Measurements from ENCODE around the gene LIME1. TPM values are rescaled to one million over a fixed set of nuclear protein-coding genes. Genes with fewer than 3 reads are reported as not detected.

The LIME1 gene
- total and polyA plus RNA-seq, 5 donors, result 2.1 to 2.9 (median 2.7) TPM

GRCh38 chr20:63756648-63756991 is 20.2 kb downstream of the LIME1 start:
- Histone ChIP-seq H3K27me3 (ENCODE audit: control insufficient read depth, insufficient read depth) (no peaks in the 10 kb centered on the region), H3K4me1 (ENCODE audit: control insufficient read depth, insufficient read depth, low read length) (no peaks in the 10 kb centered on the region), H3K4me3 (ENCODE audit: low read length) (no peak overlapping the region), H3K27ac (ENCODE audit: low read length) (no peak overlapping the region), H3K9me3 (ENCODE audit: control insufficient read depth, low read length) (no peaks in the 10 kb centered on the region)
- 71% methylated on average over 8 of the region's 8 CpGs for WGBS
- intact Hi-C loops (cut with DNase I), result loop anchor here in 1 of 4 donors (10.0 kb wide), 1 partner anchor 212 kb away; the partner anchor contains the start of gene SRMS
- DNase-seq (peak in 2 of 3 donors; percentile 5 to 6), ATAC-seq (no peak)

GRCh38 chr20:63758152-63758551 is 21.7 kb downstream of the LIME1 start:
- ATAC-seq (no peak), DNase-seq (peak in 2 of 3 donors; percentile 5 to 15)
- Histone ChIP-seq H3K4me3 (ENCODE audit: low read length) (no peak overlapping the region), H3K9me3 (ENCODE audit: control insufficient read depth, low read length) (no peaks in the 10 kb centered on the region), H3K27me3 (ENCODE audit: control insufficient read depth, insufficient read depth) (no peaks in the 10 kb centered on the region), H3K4me1 (ENCODE audit: control insufficient read depth, insufficient read depth, low read length) (no peaks in the 10 kb centered on the region), H3K27ac (ENCODE audit: low read length) (no peak overlapping the region)
- WGBS, result 90% methylated on average over 7 of the region's 7 CpGs
- intact Hi-C loops (cut with DNase I), result loop anchor here in 1 of 4 donors (10.0 kb wide), 1 partner anchor 213 kb away; the partner anchor contains the start of gene SRMS

GRCh38 chr20:63759377-63759901 is 23.0 kb downstream of the LIME1 start:
- ATAC-seq (no peak), DNase-seq (peak in 1 of 3 donors; percentile 6)
- Histone ChIP-seq H3K4me3 (ENCODE audit: low read length) (no peak overlapping the region), H3K9me3 (ENCODE audit: control insufficient read depth, low read length) (no peaks in the 10 kb centered on the region), H3K27ac (ENCODE audit: low read length) (no peak overlapping the region), H3K27me3 (ENCODE audit: control insufficient read depth, insufficient read depth) (no peaks in the 10 kb centered on the region), H3K4me1 (ENCODE audit: control insufficient read depth, insufficient read depth, low read length) (no peaks in the 10 kb centered on the region)
- intact Hi-C loops (cut with DNase I), result loop anchor here in 1 of 4 donors (10.0 kb wide), 1 partner anchor 215 kb away; the partner anchor contains the start of gene SRMS
- 84% methylated on average over 7 of the region's 7 CpGs for WGBS

- no peaks in the 10 kb centered on the region for H3K9me3 ChIP-seq (ENCODE audit: control insufficient read depth, low read length)
- H3K4me3 ChIP-seq (ENCODE audit: low read length), result no peak overlapping the region
- no peak overlapping the region for H3K27ac ChIP-seq (ENCODE audit: low read length)
- H3K27me3 ChIP-seq (ENCODE audit: control insufficient read depth, insufficient read depth), result no peaks in the 10 kb centered on the region
- peak in 1 of 2 donors; percentile 15 for ATAC-seq
- WGBS, result 61% methylated on average over 16 of the region's 16 CpGs
- H3K4me1 ChIP-seq (ENCODE audit: control insufficient read depth, insufficient read depth, low read length), result peaks cover 6% of the 10 kb centered on the region
- peak in 2 of 3 donors; percentile 15 to 30 for DNase-seq
- intact Hi-C loops (cut with DNase I), result no loop called here
These were observed 28.8 kb downstream of the LIME1 start for GRCh38 chr20:63765082-63765873.

GRCh38 chr20:63765902-63766301 is 29.4 kb downstream of the LIME1 start:
- Histone ChIP-seq H3K4me1 (ENCODE audit: control insufficient read depth, insufficient read depth, low read length) (peaks cover 6% of the 10 kb centered on the region), H3K9me3 (ENCODE audit: control insufficient read depth, low read length) (no peaks in the 10 kb centered on the region), H3K4me3 (ENCODE audit: low read length) (no peak overlapping the region), H3K27ac (ENCODE audit: low read length) (no peak overlapping the region), H3K27me3 (ENCODE audit: control insufficient read depth, insufficient read depth) (no peaks in the 10 kb centered on the region)
- intact Hi-C loops (cut with DNase I), result no loop called here
- ATAC-seq (no peak), DNase-seq (peak in 2 of 3 donors; percentile 31 to 42)
- 88% methylated on average over 7 of the region's 7 CpGs for WGBS

- intact Hi-C loops (cut with DNase I), result no loop called here
- DNase-seq, result peak in 2 of 3 donors; percentile 40 to 41
- WGBS, result 93% methylated on average over 38 of the region's 38 CpGs
- Histone ChIP-seq H3K9me3 (ENCODE audit: control insufficient read depth, low read length) (no peaks in the 10 kb centered on the region), H3K4me1 (ENCODE audit: control insufficient read depth, insufficient read depth, low read length) (peaks cover 6% of the 10 kb centered on the region), H3K27me3 (ENCODE audit: control insufficient read depth, insufficient read depth) (no peaks in the 10 kb centered on the region), H3K27ac (ENCODE audit: low read length) (no peak overlapping the region), H3K4me3 (ENCODE audit: low read length) (no peak overlapping the region)
- ATAC-seq, result no peak
These were observed 30.4 kb downstream of the LIME1 start for GRCh38 chr20:63766695-63767426.

- WGBS, result 83% methylated on average over 18 of the region's 18 CpGs
- intact Hi-C loops (cut with DNase I), result no loop called here
- Histone ChIP-seq H3K4me1 (ENCODE audit: control insufficient read depth, insufficient read depth, low read length) (peaks cover 6% of the 10 kb centered on the region), H3K27ac (ENCODE audit: low read length) (no peak overlapping the region), H3K9me3 (ENCODE audit: control insufficient read depth, low read length) (no peaks in the 10 kb centered on the region), H3K27me3 (ENCODE audit: control insufficient read depth, insufficient read depth) (no peaks in the 10 kb centered on the region), H3K4me3 (ENCODE audit: low read length) (no peak overlapping the region)
- peak; percentile 28 to 30 for ATAC-seq
- peak in 2 of 3 donors; percentile 70 to 80 for DNase-seq
These were observed 31.0 kb downstream of the LIME1 start for GRCh38 chr20:63767456-63767855.

- ATAC-seq (no peak), DNase-seq (no peak)
- H3K4me3 ChIP-seq (ENCODE audit: low read length), result no peak overlapping the region
- intact Hi-C loops (cut with DNase I), result no loop called here
- no peak overlapping the region for H3K27ac ChIP-seq (ENCODE audit: low read length)
- H3K9me3 ChIP-seq (ENCODE audit: control insufficient read depth, low read length), result no peaks in the 10 kb centered on the region
- whole genome bisulfite sequencing, result 80% methylated on average over 7 of the region's 7 CpGs
- H3K27me3 ChIP-seq (ENCODE audit: control insufficient read depth, insufficient read depth), result no peaks in the 10 kb centered on the region
- H3K4me1 ChIP-seq (ENCODE audit: control insufficient read depth, insufficient read depth, low read length), result peaks cover 6% of the 10 kb centered on the region
These were observed 31.4 kb downstream of the LIME1 start for GRCh38 chr20:63767886-63768285.

GRCh38 chr20:63768591-63769515 is 32.4 kb downstream of the LIME1 start:
- 89% methylated on average over 26 of the region's 26 CpGs for whole genome bisulfite sequencing
- Histone ChIP-seq H3K4me3 (ENCODE audit: low read length) (no peak overlapping the region), H3K27me3 (ENCODE audit: control insufficient read depth, insufficient read depth) (no peaks in the 10 kb centered on the region), H3K4me1 (ENCODE audit: control insufficient read depth, insufficient read depth, low read length) (peaks cover 6% of the 10 kb centered on the region), H3K27ac (ENCODE audit: low read length) (no peak overlapping the region), H3K9me3 (ENCODE audit: control insufficient read depth, low read length) (no peaks in the 10 kb centered on the region)
- DNase-seq (peak in 2 of 3 donors; percentile 3 to 55), ATAC-seq (no peak)
- intact Hi-C loops (cut with DNase I), result no loop called here

- DNase-seq (peak in 1 of 3 donors; percentile 40), ATAC-seq (no peak)
- no peak overlapping the region for H3K27ac ChIP-seq (ENCODE audit: low read length)
- H3K9me3 ChIP-seq (ENCODE audit: control insufficient read depth, low read length), result no peaks in the 10 kb centered on the region
- H3K4me3 ChIP-seq (ENCODE audit: low read length), result no peak overlapping the region
- H3K27me3 ChIP-seq (ENCODE audit: control insufficient read depth, insufficient read depth), result no peaks in the 10 kb centered on the region
- H3K4me1 ChIP-seq (ENCODE audit: control insufficient read depth, insufficient read depth, low read length), result peaks cover 5% of the 10 kb centered on the region
- WGBS, result 90% methylated on average over 31 of the region's 31 CpGs
- intact Hi-C loops (cut with DNase I), result loop anchor here in 1 of 4 donors (10.0 kb wide), 1 partner anchor 205 kb away; the partner anchor contains the start of gene SAMD10
These were observed 33.5 kb downstream of the LIME1 start for GRCh38 chr20:63769891-63770474.
